OCI-LY1 (cell line): Measurements from ENCODE around the gene GMDS.
A peak's percentile ranks its signal among the peaks of the same experiment; 100 is the strongest.

ENCODE experiments used
- H2AFZ ChIP-seq: fragments of 200-600 bp; sonication (generic), shearing (Covaris generic); 2 replicates; pipeline ENCODE4 v1.6.0; 2014; ENCODE audit warnings: antibody characterized with exemption, mild to moderate bottlenecking, low read length
- H3F3A ChIP-seq: fragments of 200-600 bp; sonication (generic), shearing (Covaris generic); 2 replicates; pipeline ENCODE4 v1.6.0; 2014; ENCODE audit warnings: mild to moderate bottlenecking, antibody characterized with exemption, low read length, moderate library complexity; ENCODE audit not compliant: insufficient read depth
- H3K27ac ChIP-seq: fragments of 200-600 bp; sonication (generic); 2 replicates; pipeline ENCODE4 v1.5.1; 2014; ENCODE audit warnings: low read length, mixed run types, mild to moderate bottlenecking, low read depth; ENCODE audit not compliant: poor library complexity, severe bottlenecking
- H3K27me3 ChIP-seq: fragments of 200-600 bp; sonication (generic); 2 replicates; pipeline ENCODE4 v1.6.0; 2014; ENCODE audit warnings: antibody characterized with exemption, mild to moderate bottlenecking, low read length, moderate library complexity; ENCODE audit not compliant: insufficient read depth
- H3K36me3 ChIP-seq: fragments of 200-600 bp; sonication (generic); 2 replicates; pipeline ENCODE4 v1.6.1; 2014; ENCODE audit warnings: mild to moderate bottlenecking, antibody characterized with exemption, low read length, moderate library complexity, mixed read lengths; ENCODE audit not compliant: insufficient read depth
- H3K4me1 ChIP-seq: fragments of 200-600 bp; sonication (generic); 2 replicates; pipeline ENCODE4 v1.5.1; 2014; ENCODE audit warnings: mild to moderate bottlenecking, low read length, moderate library complexity; ENCODE audit not compliant: insufficient read depth, severe bottlenecking
- H3K4me2 ChIP-seq: fragments of 200-600 bp; sonication (generic), shearing (Covaris generic); 2 replicates; pipeline ENCODE4 v1.6.1; 2014; ENCODE audit warnings: low read length
- H3K4me3 ChIP-seq: fragments of 200-600 bp; sonication (generic); 2 replicates; pipeline ENCODE4 v1.5.1; 2014; ENCODE audit warnings: low read length, low read depth, mild to moderate bottlenecking, mixed read lengths; ENCODE audit not compliant: poor library complexity, severe bottlenecking
- H3K79me2 ChIP-seq: fragments of 200-600 bp; shearing (Covaris generic); 2 replicates; pipeline ENCODE4 v1.6.1; 2016; ENCODE audit warnings: mixed run types, low read length, mixed read lengths; ENCODE audit not compliant: insufficient read depth
- H3K9ac ChIP-seq: fragments of 200-600 bp; sonication (generic), shearing (Covaris generic); 2 replicates; pipeline ENCODE4 v1.6.1; 2014; ENCODE audit warnings: mild to moderate bottlenecking, low read length, mixed read lengths
- H3K9me2 ChIP-seq: fragments of 200-600 bp; sonication (generic), shearing (Covaris generic); 2 replicates; pipeline ENCODE4 v1.6.1; 2014; ENCODE audit warnings: low read depth, mild to moderate bottlenecking, low read length, mixed read lengths
- H3K9me3 ChIP-seq: fragments of 200-600 bp; shearing (Covaris generic); 2 replicates; pipeline ENCODE4 v1.6.1; 2014; ENCODE audit warnings: low read length, mixed read lengths
- H4K20me1 ChIP-seq: fragments of 200-600 bp; sonication (generic), shearing (Covaris generic); 2 replicates; pipeline ENCODE4 v1.6.0; 2016; ENCODE audit warnings: mild to moderate bottlenecking, low read length; ENCODE audit not compliant: insufficient read depth
- EZH2 ChIP-seq: fragments of 200-600 bp; sonication (generic), shearing (Covaris generic); IDR thresholded peaks from 2 replicates; pipeline ENCODE4 v1.8.0; 2017; ENCODE audit warnings: borderline replicate concordance, mixed run types, mild to moderate bottlenecking, antibody characterized with exemption, low read length, moderate library complexity, mixed read lengths
- TF ChIP-seq, protein P1 (sequence below): fragments of 200-600 bp; sonication (generic), shearing (Covaris generic); IDR thresholded peaks from 2 replicates; pipeline ENCODE4 v1.5.1; 2017; ENCODE audit warnings: mild to moderate bottlenecking, antibody characterized with exemption, low read length, moderate library complexity, mixed read lengths

Gene GMDS

DNA sequence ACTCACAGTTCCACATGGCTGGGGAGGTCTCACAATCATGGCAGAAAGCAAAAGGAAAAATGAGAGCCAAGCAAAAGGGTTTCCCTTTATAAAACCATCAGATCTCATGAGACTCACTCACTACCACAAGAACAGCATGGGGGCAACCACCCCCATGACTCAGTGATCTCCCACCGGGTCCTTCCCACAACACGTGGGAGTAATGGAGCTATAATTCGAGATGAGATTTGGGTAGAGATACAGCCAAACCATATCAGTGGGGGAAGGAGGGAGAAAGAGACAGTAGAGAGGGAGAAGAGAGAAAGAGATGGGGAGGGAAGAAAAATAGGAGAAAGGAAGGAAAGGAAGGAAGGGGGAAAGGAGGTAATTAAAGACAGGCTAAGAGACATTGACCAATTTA is 30.1 kb downstream of the GMDS start:
- TF ChIP-seq, protein P1, sequence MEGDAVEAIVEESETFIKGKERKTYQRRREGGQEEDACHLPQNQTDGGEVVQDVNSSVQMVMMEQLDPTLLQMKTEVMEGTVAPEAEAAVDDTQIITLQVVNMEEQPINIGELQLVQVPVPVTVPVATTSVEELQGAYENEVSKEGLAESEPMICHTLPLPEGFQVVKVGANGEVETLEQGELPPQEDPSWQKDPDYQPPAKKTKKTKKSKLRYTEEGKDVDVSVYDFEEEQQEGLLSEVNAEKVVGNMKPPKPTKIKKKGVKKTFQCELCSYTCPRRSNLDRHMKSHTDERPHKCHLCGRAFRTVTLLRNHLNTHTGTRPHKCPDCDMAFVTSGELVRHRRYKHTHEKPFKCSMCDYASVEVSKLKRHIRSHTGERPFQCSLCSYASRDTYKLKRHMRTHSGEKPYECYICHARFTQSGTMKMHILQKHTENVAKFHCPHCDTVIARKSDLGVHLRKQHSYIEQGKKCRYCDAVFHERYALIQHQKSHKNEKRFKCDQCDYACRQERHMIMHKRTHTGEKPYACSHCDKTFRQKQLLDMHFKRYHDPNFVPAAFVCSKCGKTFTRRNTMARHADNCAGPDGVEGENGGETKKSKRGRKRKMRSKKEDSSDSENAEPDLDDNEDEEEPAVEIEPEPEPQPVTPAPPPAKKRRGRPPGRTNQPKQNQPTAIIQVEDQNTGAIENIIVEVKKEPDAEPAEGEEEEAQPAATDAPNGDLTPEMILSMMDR: no peak
- no peak for TF ChIP-seq EZH2
- no peaks in the 10 kb centered on the region for H3K4me1 ChIP-seq
- no peak overlapping the region for H2AFZ ChIP-seq
- no peak overlapping the region for H3K9ac ChIP-seq
- no peaks in the 10 kb centered on the region for H3F3A ChIP-seq
- no peak overlapping the region for H3K4me3 ChIP-seq
- no peak overlapping the region for H3K27ac ChIP-seq
- H3K4me2 ChIP-seq: no peak overlapping the region
- no peaks in the 10 kb centered on the region for H3K9me3 ChIP-seq
- H4K20me1 ChIP-seq: no peaks in the 10 kb centered on the region
- H3K9me2 ChIP-seq: no peaks in the 10 kb centered on the region
- no peaks in the 10 kb centered on the region for H3K36me3 ChIP-seq
- H3K79me2 ChIP-seq: no peaks in the 10 kb centered on the region
- H3K27me3 ChIP-seq: no peaks in the 10 kb centered on the region

DNA sequence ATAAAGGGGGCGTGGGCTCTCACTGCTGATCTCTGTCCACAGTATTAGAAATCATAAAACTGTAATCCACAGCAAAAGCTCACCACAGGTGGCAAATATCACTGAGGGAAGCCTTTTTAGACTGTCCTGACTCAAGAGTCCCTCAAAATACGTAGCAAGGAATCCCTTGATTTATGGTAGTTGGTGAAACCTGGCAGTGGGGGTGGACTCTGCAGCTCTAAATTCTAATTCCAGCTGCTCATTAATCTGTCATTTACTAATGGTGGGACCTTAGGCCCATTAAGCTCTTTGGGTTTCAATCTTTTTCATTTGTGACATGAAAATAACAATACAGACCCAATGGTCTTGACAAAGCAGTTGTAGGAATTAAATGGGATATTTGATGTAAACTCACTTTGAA is 32.3 kb downstream of the GMDS start:
- H3K9me3 ChIP-seq: no peaks in the 10 kb centered on the region
- no peaks in the 10 kb centered on the region for H4K20me1 ChIP-seq
- no peak overlapping the region for H3K4me2 ChIP-seq
- H2AFZ ChIP-seq: no peak overlapping the region
- H3K27me3 ChIP-seq: no peaks in the 10 kb centered on the region
- no peaks in the 10 kb centered on the region for H3K4me1 ChIP-seq
- TF ChIP-seq, protein P1: no peak
- TF ChIP-seq EZH2: no peak
- H3K9ac ChIP-seq: no peak overlapping the region
- H3K9me2 ChIP-seq: no peaks in the 10 kb centered on the region
- no peaks in the 10 kb centered on the region for H3K36me3 ChIP-seq
- H3F3A ChIP-seq: no peaks in the 10 kb centered on the region
- no peak overlapping the region for H3K27ac ChIP-seq
- no peaks in the 10 kb centered on the region for H3K79me2 ChIP-seq
- no peak overlapping the region for H3K4me3 ChIP-seq

DNA sequence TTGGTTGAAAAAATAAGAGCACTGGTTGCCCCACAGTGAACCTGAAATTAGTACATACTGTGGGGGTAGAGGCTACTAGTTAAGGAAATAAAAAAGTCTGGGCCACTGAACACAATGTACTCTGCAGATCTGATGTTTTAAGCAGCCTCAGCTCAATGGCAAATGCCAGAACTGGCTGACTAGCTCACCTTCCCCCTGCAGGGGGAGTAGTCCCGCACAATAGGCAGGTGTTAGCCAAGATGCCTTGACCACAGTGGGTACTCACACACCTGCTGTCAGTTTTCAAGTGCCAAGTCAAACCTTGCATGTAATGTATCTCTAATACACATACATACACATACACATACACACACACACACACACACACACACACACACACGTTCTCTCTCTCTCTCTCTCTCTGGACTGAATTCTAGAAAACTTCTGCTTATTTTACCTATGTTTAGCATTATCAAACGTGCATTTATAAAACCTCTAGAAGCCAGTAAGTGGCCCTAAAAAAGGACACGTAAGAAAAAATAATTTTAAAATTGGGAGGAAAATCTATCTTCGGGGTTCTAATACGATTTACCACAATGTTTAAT is 36.1 kb downstream of the GMDS start:
- TF ChIP-seq, protein P1: peak; percentile 80
- no peak for TF ChIP-seq EZH2
- Histone ChIP-seq H3K4me3 (no peak overlapping the region), H3K4me1 (no peaks in the 10 kb centered on the region), H4K20me1 (no peaks in the 10 kb centered on the region), H3K27ac (no peak overlapping the region), H3K27me3 (no peaks in the 10 kb centered on the region), H3K9me2 (no peaks in the 10 kb centered on the region), H2AFZ (no peak overlapping the region), H3K79me2 (no peaks in the 10 kb centered on the region), H3F3A (no peaks in the 10 kb centered on the region), H3K9me3 (no peaks in the 10 kb centered on the region), H3K9ac (no peak overlapping the region), H3K36me3 (no peaks in the 10 kb centered on the region), H3K4me2 (no peak overlapping the region)
